Measurements from ENCODE around the gene CABS1. TPM values are rescaled to one million over a fixed set of nuclear protein-coding genes. Genes with fewer than 3 reads are reported as not detected.

CABS1 gene
- total RNA-seq, 1 donor from 2014 or later, result 0.26 TPM

GRCh38 chr4:70336043-70336442, 1.3 kb downstream of the CABS1 start:
- Histone ChIP-seq H3K9me3 (ENCODE audit: low read depth) (no peaks in the 10 kb centered on the region), H3K4me1 (no peaks in the 10 kb centered on the region), H3K79me2 (ENCODE audit: low read depth) (no peaks in the 10 kb centered on the region), H4K20me1 (ENCODE audit: low read depth) (no peaks in the 10 kb centered on the region), H3K9ac (no peak overlapping the region), H3K27ac (no peak overlapping the region), H3K27me3 (no peaks in the 10 kb centered on the region), H2AFZ (replicated peaks) (no peak overlapping the region), H3K4me2 (no peak overlapping the region), H3K4me3 (no peak overlapping the region), H3K36me3 (no peaks in the 10 kb centered on the region), H3F3A (ENCODE audit: low read depth) (no peaks in the 10 kb centered on the region)
- H3K27ac Mint-ChIP-seq, result no peak overlapping the region
- no peaks in the 10 kb centered on the region for H3K4me1 Mint-ChIP-seq
- H3K36me3 Mint-ChIP-seq, result no peaks in the 10 kb centered on the region
- no peaks in the 10 kb centered on the region for H3K27me3 Mint-ChIP-seq (ENCODE audit: insufficient read depth, low read depth)
- TF ChIP-seq CTCF (IDR thresholded peaks at IDR 0.05) (no peak), EZH2 (IDR thresholded peaks at IDR 0.05) (no peak), EZH2phosphoT487 (IDR thresholded peaks at IDR 0.05) (no peak)
- no peak for DNase-seq (ENCODE audit: low spot score)
- no peak overlapping the region for H3K4me3 Mint-ChIP-seq
- H3K9me3 Mint-ChIP-seq, result peaks cover 2% of the 10 kb centered on the region

- no peaks in the 10 kb centered on the region for H3K27me3 ChIP-seq
- H2AFZ ChIP-seq (replicated peaks), result no peak overlapping the region
- no peaks in the 10 kb centered on the region for H3K9me3 ChIP-seq (ENCODE audit: low read depth)
Measured at GRCh38 chr4:70337886-70338420, 3.2 kb downstream of the CABS1 start.

GRCh38 chr4:70356185-70356584, 21.4 kb downstream of the CABS1 start:
- H3K36me3 Mint-ChIP-seq, result no peaks in the 10 kb centered on the region
- H3K4me1 Mint-ChIP-seq, result no peaks in the 10 kb centered on the region
- H3K27ac Mint-ChIP-seq, result no peak overlapping the region
- Histone ChIP-seq H3K27me3 (no peaks in the 10 kb centered on the region), H3F3A (ENCODE audit: low read depth) (no peaks in the 10 kb centered on the region), H3K4me1 (no peaks in the 10 kb centered on the region), H4K20me1 (ENCODE audit: low read depth) (no peaks in the 10 kb centered on the region), H3K9me3 (ENCODE audit: low read depth) (no peaks in the 10 kb centered on the region), H3K27ac (no peak overlapping the region), H3K79me2 (ENCODE audit: low read depth) (no peaks in the 10 kb centered on the region), H3K4me3 (no peak overlapping the region), H3K4me2 (no peak overlapping the region), H2AFZ (replicated peaks) (no peak overlapping the region), H3K36me3 (no peaks in the 10 kb centered on the region), H3K9ac (no peak overlapping the region)
- no peak for DNase-seq (ENCODE audit: low spot score)
- H3K9me3 Mint-ChIP-seq, result no peaks in the 10 kb centered on the region
- H3K4me3 Mint-ChIP-seq, result no peak overlapping the region
- H3K27me3 Mint-ChIP-seq (ENCODE audit: insufficient read depth, low read depth), result peaks cover 2% of the 10 kb centered on the region
- TF ChIP-seq EZH2 (IDR thresholded peaks at IDR 0.05) (no peak), CTCF (IDR thresholded peaks at IDR 0.05) (no peak), EZH2phosphoT487 (IDR thresholded peaks at IDR 0.05) (no peak)

More at GRCh38 chr4:70337886-70338420, 3.2 kb downstream of the CABS1 start:
- Histone ChIP-seq H3K4me3 (no peak overlapping the region), H4K20me1 (ENCODE audit: low read depth) (no peaks in the 10 kb centered on the region), H3K36me3 (no peaks in the 10 kb centered on the region), H3K4me2 (no peak overlapping the region), H3K79me2 (ENCODE audit: low read depth) (no peaks in the 10 kb centered on the region), H3K9ac (no peak overlapping the region), H3K4me1 (no peaks in the 10 kb centered on the region), H3F3A (ENCODE audit: low read depth) (no peaks in the 10 kb centered on the region), H3K27ac (no peak overlapping the region)
- Mint-ChIP-seq H3K4me1 (no peaks in the 10 kb centered on the region), H3K27me3 (ENCODE audit: insufficient read depth, low read depth) (no peaks in the 10 kb centered on the region), H3K27ac (no peak overlapping the region), H3K4me3 (no peak overlapping the region), H3K36me3 (no peaks in the 10 kb centered on the region), H3K9me3 (peaks cover 2% of the 10 kb centered on the region)
- no peak for TF ChIP-seq EZH2 (IDR thresholded peaks at IDR 0.05)
- no peak for TF ChIP-seq CTCF (IDR thresholded peaks at IDR 0.05)
- TF ChIP-seq EZH2phosphoT487 (IDR thresholded peaks at IDR 0.05), result no peak
- DNase-seq (ENCODE audit: low spot score), result no peak
